GM12878 (cell line): ENCODE data around the gene GLUD1. TPM values are rescaled to one million over a fixed set of nuclear protein-coding genes. Genes with fewer than 3 reads are reported as not detected.

Source experiments
- ATAC-seq: fragments of 200-7000 bp; cut with Tn5 transposase; 3 replicates; pipeline ENCODE4 v1.9.1; 2020; ENCODE audit warnings: mild to moderate bottlenecking, moderate library complexity
- BruUV-seq: library from RNA; stranded (reverse); fragments of 400-500 nt; replicated peaks from 2 replicates; lab custom pipeline; 2021; lab: Mats Ljungman, UMichigan
- CTCF ChIA-PET: fragments of 300-600 bp; sonication (Branson Sonifier 250); formaldehyde crosslinking; extraction: SDS; loops from one replicate; lab custom pipeline; 2021; ENCODE audit warnings: inconsistent platforms; lab: Yijun Ruan, JAX
- POLR2A ChIA-PET: fragments of 350-600 bp; formaldehyde crosslinking; extraction: SDS; loops from one replicate; lab custom pipeline; 2021; ENCODE audit warnings: inconsistent platforms; lab: Charles Lee
- RAD21 ChIA-PET: fragments of 300-600 bp; sonication (Branson Sonifier 250); formaldehyde crosslinking; loops from one replicate; lab custom pipeline; 2023; ENCODE audit warnings: antibody characterized with exemption; ENCODE audit not compliant: unreplicated experiment; lab: Charles Lee
- SMC1A ChIA-PET: fragments of 300-600 bp; sonication (Branson Sonifier 250); formaldehyde crosslinking; loops from one replicate; lab custom pipeline; 2023; ENCODE audit not compliant: unreplicated experiment, uncharacterized antibody; lab: Charles Lee
- DNase-seq: peaks from one replicate; pipeline ENCODE4 v3.0.0-alpha.2; 2011; ENCODE audit warnings: low read depth, low spot score
- FAIRE-seq: peaks from 3 replicates; lab custom pipeline; 2011; peaks lifted over from hg19 to GRCh38; lab: Jason Lieb, UNC
- H2AFZ ChIP-seq: 2 replicates; pipeline ENCODE4 v1.6.0; 2011; ENCODE audit warnings: low read depth, low read length, control low read depth; ENCODE audit not compliant: control insufficient read depth
- H3K27ac ChIP-seq: 2 replicates; pipeline ENCODE4 v1.5.1; 2011; ENCODE audit warnings: control low read depth; ENCODE audit not compliant: control insufficient read depth, insufficient read depth
- H3K27me3 ChIP-seq, 2 experiments: replicated peaks in 1 of 2; 2 replicates each; pipeline versions ENCODE4 v1.6.0 to v1.6.1; 2011; ENCODE audit warnings: low read length in 1 of 2; ENCODE audit not compliant: control insufficient read depth in 2 of 2, insufficient read depth in 2 of 2
- H3K36me3 ChIP-seq, 2 experiments: 2 replicates each; pipeline ENCODE4 v1.5.1; 2011; ENCODE audit warnings: low read length in 1 of 2; ENCODE audit not compliant: control insufficient read depth in 2 of 2, insufficient read depth in 2 of 2
- H3K4me1 ChIP-seq: 2 replicates; pipeline ENCODE4 v1.6.1; 2011; ENCODE audit warnings: mild to moderate bottlenecking, low read length, moderate library complexity, mixed read lengths; ENCODE audit not compliant: control insufficient read depth, insufficient read depth
- H3K4me2 ChIP-seq: 2 replicates; pipeline ENCODE4 v1.6.0; 2011; ENCODE audit warnings: control low read depth; ENCODE audit not compliant: control insufficient read depth, insufficient read depth
- H3K4me3 ChIP-seq: fragments of 200-600 bp; sonication (generic); 2 replicates; pipeline ENCODE4 v1.5.1; 2016
- H3K79me2 ChIP-seq: 2 replicates; pipeline ENCODE4 v1.6.0; 2011; ENCODE audit warnings: low read length; ENCODE audit not compliant: control insufficient read depth, insufficient read depth
- H3K9ac ChIP-seq: 2 replicates; pipeline ENCODE4 v1.8.0; 2011; ENCODE audit warnings: low read length, control low read depth, mixed read lengths; ENCODE audit not compliant: control insufficient read depth, insufficient read depth
- H3K9me3 ChIP-seq: replicated peaks from 3 replicates; pipeline ENCODE4 v1.5.1; 2011; ENCODE audit warnings: mild to moderate bottlenecking, low read length; ENCODE audit not compliant: control insufficient read depth, insufficient read depth
- H4K20me1 ChIP-seq: 2 replicates; pipeline ENCODE4 v1.6.0; 2011; ENCODE audit not compliant: control insufficient read depth, insufficient read depth
- IKZF1 ChIP-seq: fragments of 450-650 bp; conservative IDR thresholded peaks from 2 replicates; pipeline ENCODE4 v1.6.1; 2017; ENCODE audit warnings: antibody characterized with exemption, mild to moderate bottlenecking
- KLF5 ChIP-seq: fragments of 450-650 bp; IDR thresholded peaks from 2 replicates; pipeline ENCODE4 v1.6.1; 2014; ENCODE audit warnings: mild to moderate bottlenecking; ENCODE audit not compliant: partially characterized antibody
- MTA2 ChIP-seq: fragments of 450-650 bp; IDR thresholded peaks from 2 replicates; pipeline ENCODE4 v1.6.1; 2016; ENCODE audit warnings: low read depth, mild to moderate bottlenecking, moderate library complexity
- NFYB ChIP-seq: IDR thresholded peaks from 2 replicates; pipeline ENCODE4 v1.6.1; 2011; ENCODE audit warnings: low read depth, mild to moderate bottlenecking, low read length, improper control_type of control experiment, moderate library complexity; ENCODE audit not compliant: insufficient read depth
- NR2F1 ChIP-seq: fragments of 450-650 bp; conservative IDR thresholded peaks from 2 replicates; pipeline ENCODE4 v1.6.1; 2017; ENCODE audit warnings: mild to moderate bottlenecking
- RELB ChIP-seq: fragments of 450-650 bp; IDR thresholded peaks from 2 replicates; pipeline ENCODE4 v1.6.1; 2017; ENCODE audit warnings: low read depth, mild to moderate bottlenecking, moderate library complexity
- SKIL ChIP-seq: fragments of 450-650 bp; IDR thresholded peaks from 2 replicates; pipeline ENCODE4 v1.6.1; 2017; ENCODE audit warnings: mild to moderate bottlenecking, low read depth, inconsistent platforms; ENCODE audit not compliant: poor library complexity, severe bottlenecking
- ZNF687 ChIP-seq: fragments of 450-650 bp; IDR thresholded peaks from 2 replicates; pipeline ENCODE4 v1.6.1; 2017; ENCODE audit warnings: mild to moderate bottlenecking, moderate library complexity
- ZSCAN29 ChIP-seq: fragments of 450-650 bp; IDR thresholded peaks from 2 replicates; pipeline ENCODE4 v1.6.1; 2017; ENCODE audit warnings: mild to moderate bottlenecking, moderate library complexity
- WGBS: methylation state at CpG from one replicate; pipeline ENCODE4 v1.1.6; 2016; ENCODE audit warnings: low lambda C conversion rate; ENCODE audit not compliant: insufficient replicate concordance, insufficient coverage; ENCODE audit errors: missing lambda C conversion rate; 5-methylcytosine and 5-hydroxymethylcytosine counted together
- in situ Hi-C: fragments of 300-500 bp; cut with MboI; formaldehyde crosslinking; loops from 9 replicates; pipeline ENCODE4 v1.14.3; 2018; ENCODE audit warnings: mixed read lengths
- intact Hi-C: fragments of 100-400 bp; cut with micrococcal nuclease; formaldehyde crosslinking; loops from one replicate; pipeline ENCODE4 v1.14.2; 2022; ENCODE audit not compliant: unreplicated experiment
- polyA plus RNA-seq, 11 experiments: library from polyadenylated mRNA; depleted of rRNA in 4 of 11; unstranded in 6 of 11; stranded (reverse) in 5 of 11; fragments of >200 nt; fragmentation: Nextera tagmentation in 4 of 11; fragmentation: Illumina TruSeq in 1 of 11; extraction: Ambion mirVana in 4 of 11; extraction: Trizol in 1 of 11; gene quantifications; 1 replicate in 1 of 11; 2 replicates in 10 of 11; pipeline versions ENCODE4 v1.2.1 to v1.2.3, GENCODE V29; 2011 to 2016; ENCODE audit warnings: inconsistent platforms in 2 of 11, missing spikeins in 2 of 11, low read depth in 1 of 11
- total RNA-seq, 4 experiments: library from RNA; depleted of rRNA in 3 of 4; stranded (reverse); fragments of >200 nt in 3 of 4; fragmentation: Illumina TruSeq in 1 of 4; extraction: Trizol in 1 of 4; gene quantifications; 2 replicates each; pipeline versions ENCODE4 v1.2.1 to v1.2.3, GENCODE V29; 2013 to 2021

Gene GLUD1
- total and polyA plus RNA-seq, 10 of the 15 experiments (the other 5 are each of a cell fraction or from before 2014, with no cell fraction given), result 26.1 to 109 (median 81.4) TPM

GRCh38 chr10:87092861-87093631, 1.6 kb downstream of the GLUD1 start:
- ChIA-PET RAD21 (interaction anchor here (0.8 to 1.9 kb wide), 9 partner anchors 9 to 412 kb away, joined by 3 to 18 read pairs (median 4); partner anchors contain the start of gene MINPP1), SMC1A (interaction anchor here (0.6 to 3.9 kb wide), 7 partner anchors 9 to 450 kb away, joined by 3 to 35 read pairs (median 4); no protein-coding TSS in a partner anchor), CTCF (interaction anchor here (1.4 to 1.8 kb wide), 4 partner anchors 8 to 155 kb away, joined by 5 to 9 read pairs (median 6); no protein-coding TSS in a partner anchor), POLR2A (interaction anchor here (0.5 to 3.0 kb wide), 4 partner anchors 17 to 200 kb away, joined by 3 to 7 read pairs (median 6); no protein-coding TSS in a partner anchor)
- H2AFZ ChIP-seq, result no peak overlapping the region
- H4K20me1 ChIP-seq, result no peaks in the 10 kb centered on the region
- H3K36me3 ChIP-seq, result no peaks in the 10 kb centered on the region; a peak in 2 of 4 replicates
- WGBS, result under 1% methylated on average over 9 of the region's 9 CpGs
- TSS peak; percentile 47 for BruUV-seq
- DNase-seq, result peak; percentile 42
- H3K9ac ChIP-seq, result peak overlapping the region; percentile 90
- no peaks in the 10 kb centered on the region for H3K9me3 ChIP-seq
- H3K4me1 ChIP-seq, result no peaks in the 10 kb centered on the region; the same call in 1 of the 2 replicates
- intact Hi-C loops (loop anchor here (5.0 kb wide), 1 partner anchor 126 kb away; the partner anchor contains the start of gene ADIRF), in situ Hi-C loops (no loop called here)
- H3K4me3 ChIP-seq, result peak overlapping the region; percentile 79
- TF ChIP-seq ZSCAN29 (no peak), KLF5 (no peak), MTA2 (peak; percentile 37; the same call in 1 of the 2 replicates), IKZF1 (peak; percentile 37; the same call in 1 of the 2 replicates), ZNF687 (no peak), NR2F1 (peak; percentile 90), NFYB (peak; percentile 55; the same call in 1 of the 2 replicates), SKIL (peak; percentile 27), RELB (peak; percentile 47; the same call in 1 of the 2 replicates)
- H3K4me2 ChIP-seq, result peak overlapping the region; percentile 71
- peaks cover 78% of the 10 kb centered on the region for H3K79me2 ChIP-seq
- ATAC-seq, result peak; percentile 9
- FAIRE-seq, result peak; percentile 62
- H3K27ac ChIP-seq, result peak overlapping the region; percentile 90
- H3K27me3 ChIP-seq, result no peaks in the 10 kb centered on the region
